ENCODE results near the gene TSR3.

GRCh38 chr16:1332618-1333148 lies 19.0 kb downstream of the TSR3 start:
- TF ChIP-seq EP300 (IDR thresholded peaks at IDR 0.05), result no peak
- no peak for TF ChIP-seq POLR2AphosphoS5 (IDR thresholded peaks at IDR 0.05)
- TF ChIP-seq CTCF (IDR thresholded peaks at IDR 0.05), result no peak
- no peak for TF ChIP-seq POLR2A (IDR thresholded peaks at IDR 0.05)

Measured in stomach (tissue), 4 donors.